GM04504 (cell line): ENCODE data around the gene ATG16L2.
A peak's percentile ranks its signal among the peaks of the same experiment; 100 is the strongest.

Experiments used
- DNase-seq: peaks from one replicate; pipeline ENCODE4 v3.0.0-alpha.2; 2012; ENCODE audit warnings: low read depth

The ATG16L2 gene

DNA sequence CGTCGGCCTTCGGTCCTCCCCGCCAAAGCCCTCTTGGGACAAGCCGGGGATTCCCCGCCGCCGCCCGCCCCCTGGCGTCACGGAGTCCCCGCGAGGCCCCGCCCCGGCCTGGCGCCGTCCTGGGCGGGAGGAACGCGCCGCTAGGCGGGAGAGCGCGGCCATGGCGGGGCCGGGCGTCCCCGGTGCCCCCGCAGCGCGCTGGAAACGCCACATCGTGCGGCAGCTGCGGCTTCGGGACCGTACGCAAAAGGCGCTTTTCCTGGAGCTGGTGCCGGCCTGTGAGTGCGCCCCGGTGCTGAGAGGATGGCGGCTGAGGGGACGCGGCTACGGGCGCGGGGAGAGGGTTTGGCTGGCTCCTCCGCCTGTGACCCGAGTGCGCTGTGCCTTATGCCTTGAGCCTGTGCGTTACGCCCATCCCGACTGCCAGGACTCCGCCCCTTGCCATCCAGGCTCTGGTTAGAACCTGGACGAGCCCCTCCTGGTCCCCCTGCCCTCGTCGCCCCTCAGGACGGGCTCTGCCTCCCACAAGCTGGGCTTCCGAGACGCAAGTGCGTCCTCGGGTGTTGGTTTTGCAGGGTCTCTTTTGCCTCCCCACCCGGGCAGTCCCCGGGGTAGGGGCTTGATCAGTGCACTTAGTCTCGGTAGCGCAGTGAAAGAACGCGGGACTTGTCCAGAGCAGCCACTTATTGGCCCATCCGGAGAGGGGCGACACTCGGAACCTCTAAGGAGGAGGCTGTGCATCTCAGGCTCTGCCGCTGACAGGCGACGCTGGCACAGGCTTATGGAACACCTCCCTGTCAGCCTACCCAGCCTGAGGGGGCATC, at the start of gene ATG16L2:
Gene ATG16L2, plus strand, starts transcription at position 126 of the 824 bp plus-strand sequence. Its CDS starts 35 bp downstream, at position 161.
- DNase-seq = peak; percentile 74

DNA sequence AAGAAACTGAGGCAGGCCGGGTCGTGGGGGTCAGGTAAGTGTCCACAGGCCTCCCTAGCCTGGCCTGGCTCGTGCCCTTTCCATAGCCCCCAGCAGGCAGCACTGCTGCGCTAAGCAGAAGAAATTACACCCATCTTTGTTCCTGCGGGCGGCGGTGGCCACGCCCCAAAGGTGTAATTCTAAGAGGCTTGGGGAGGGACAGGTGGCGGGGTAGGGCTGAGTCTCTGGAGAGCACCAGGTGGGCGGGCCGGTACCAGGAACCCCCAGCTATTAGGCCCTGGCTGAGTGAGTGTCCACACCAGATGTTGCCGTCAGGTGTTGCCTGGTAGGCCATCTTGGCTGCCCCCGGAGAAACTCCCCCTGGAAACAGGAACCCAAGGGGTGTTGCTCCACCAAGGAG, 49.7 kb upstream of the ATG16L2 start:
- no peak for DNase-seq

DNA sequence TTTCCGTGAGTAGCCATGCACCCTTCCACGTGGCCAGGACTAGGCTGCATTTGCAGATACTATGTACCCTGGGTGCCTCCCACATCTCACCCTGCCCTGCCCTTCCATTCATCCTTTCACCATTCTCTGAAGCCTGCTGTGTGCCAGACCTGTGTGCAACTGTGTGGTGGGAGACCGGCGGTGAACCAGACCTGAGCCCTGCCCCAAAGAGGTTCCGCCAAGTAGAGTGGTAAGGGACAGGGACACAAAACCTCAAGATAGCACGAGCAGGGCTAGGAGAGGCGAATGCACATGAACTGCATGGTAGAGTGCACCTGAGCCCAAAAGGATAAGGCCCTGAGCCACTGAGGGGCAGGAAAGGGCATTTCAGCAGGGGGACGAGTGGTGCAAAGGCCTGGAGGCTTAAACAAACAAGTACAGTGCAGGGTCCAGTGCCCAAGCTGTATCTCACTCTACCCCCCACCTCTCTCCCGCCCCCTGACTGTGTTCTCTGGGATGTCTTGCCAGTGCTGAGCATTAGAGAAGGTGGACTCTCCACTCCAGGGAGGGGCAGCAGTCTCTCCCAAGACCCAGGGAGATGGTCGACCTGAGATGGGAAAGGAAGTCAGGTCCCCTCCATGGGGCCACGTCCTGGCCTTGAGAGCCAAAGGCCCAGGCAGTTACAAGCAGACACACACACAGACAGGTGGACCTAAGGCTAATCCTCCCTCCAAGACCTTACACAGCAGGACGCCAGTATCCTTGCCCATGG, 47.9 kb upstream of the ATG16L2 start:
- DNase-seq = no peak

DNA sequence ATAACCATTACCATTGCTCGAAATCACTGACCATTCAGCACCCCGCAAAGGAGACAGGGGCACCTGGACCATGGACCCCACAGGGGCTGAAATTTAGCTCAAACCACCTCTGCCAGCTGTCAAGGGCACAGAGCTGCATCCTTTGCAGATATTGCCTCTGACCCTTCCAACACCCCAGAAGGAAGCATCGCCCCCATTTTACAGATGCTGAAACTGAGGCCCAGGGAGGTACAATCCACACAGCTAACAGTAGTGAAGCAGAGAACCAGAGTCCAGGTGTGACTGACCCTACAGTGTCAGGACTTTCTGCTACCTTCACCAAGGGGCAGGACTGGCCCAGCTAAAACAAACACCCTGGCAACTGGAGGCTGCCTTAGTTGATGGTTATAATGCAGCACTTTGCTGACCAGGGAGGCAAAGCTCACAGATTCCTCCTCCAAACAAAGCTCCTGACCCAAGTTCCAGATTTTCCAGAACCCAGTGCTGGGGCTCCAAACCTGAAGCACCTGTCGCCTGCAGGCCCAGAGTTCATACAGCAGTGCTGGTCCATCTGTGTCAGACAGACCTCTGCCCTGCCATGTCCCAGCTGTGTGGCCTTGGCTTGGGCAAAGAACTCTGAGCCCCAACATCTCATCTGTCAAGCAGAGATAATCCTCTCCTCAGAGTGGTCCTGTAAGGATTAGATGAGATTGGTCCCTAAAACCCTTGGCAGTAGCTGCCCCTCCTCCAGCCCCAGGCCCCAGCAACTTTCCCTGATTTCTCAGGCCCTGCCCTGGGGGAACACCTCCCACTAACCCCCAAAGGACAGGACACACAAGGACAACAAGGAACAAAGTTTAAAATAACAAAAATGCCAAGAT, 46.8 kb upstream of the ATG16L2 start:
- DNase-seq = no peak

GRCh38 chr11:72768581-72768980, 45.6 kb upstream of the ATG16L2 start:
- no peak for DNase-seq

GRCh38 chr11:72769680-72770079, 44.5 kb upstream of the ATG16L2 start:
- no peak for DNase-seq

GRCh38 chr11:72770799-72771198, 43.4 kb upstream of the ATG16L2 start:
- no peak for DNase-seq

- no peak for DNase-seq
Observed at GRCh38 chr11:72771507-72771906, 42.7 kb upstream of the ATG16L2 start.

DNA sequence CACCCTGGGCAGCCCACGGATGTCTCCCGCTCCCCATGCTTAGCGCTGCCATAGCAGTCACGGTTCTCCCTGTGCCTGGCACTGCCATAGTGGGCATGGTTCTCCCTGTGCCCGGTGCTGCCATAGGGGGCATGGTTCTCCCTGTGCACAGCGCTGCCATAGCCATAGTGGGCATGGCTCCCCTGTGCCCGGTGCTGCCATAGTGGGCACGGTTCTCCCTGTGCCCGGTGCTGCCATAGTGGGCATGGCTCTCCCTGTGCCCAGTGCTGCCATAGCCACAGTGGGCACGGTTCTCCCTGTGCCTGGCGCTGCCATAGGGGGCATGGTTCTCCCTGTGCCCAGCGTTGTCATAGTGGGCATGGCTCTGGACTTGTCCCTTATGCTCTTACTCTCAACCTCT, 42.2 kb upstream of the ATG16L2 start:
- DNase-seq = no peak

DNA sequence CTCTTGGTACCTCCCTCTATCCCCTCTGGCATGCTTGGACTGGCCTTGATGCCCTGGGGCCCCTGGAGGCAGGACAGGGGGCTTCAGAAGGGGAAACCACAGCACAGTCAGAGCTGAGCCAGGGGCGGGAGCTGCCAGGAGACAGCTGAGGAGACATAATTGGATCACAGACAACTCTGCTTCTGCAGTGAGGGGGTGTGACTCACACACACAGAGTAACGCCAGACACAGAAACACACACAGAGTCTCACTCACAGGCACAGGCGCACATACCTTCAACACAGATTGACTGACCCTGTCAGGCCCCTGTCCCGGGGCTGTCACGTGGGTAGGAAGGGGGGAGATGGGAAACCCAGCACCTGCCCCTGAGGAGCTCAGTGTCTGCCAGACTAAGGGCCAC, 40.9 kb upstream of the ATG16L2 start:
- peak; percentile 70 for DNase-seq

GRCh38 chr11:72773696-72774095, 40.5 kb upstream of the ATG16L2 start:
- no peak for DNase-seq

- DNase-seq = no peak
Observed at GRCh38 chr11:72774499-72774898, 39.7 kb upstream of the ATG16L2 start.

GRCh38 chr11:72775288-72776110, 38.7 kb upstream of the ATG16L2 start:
- DNase-seq = no peak

DNA sequence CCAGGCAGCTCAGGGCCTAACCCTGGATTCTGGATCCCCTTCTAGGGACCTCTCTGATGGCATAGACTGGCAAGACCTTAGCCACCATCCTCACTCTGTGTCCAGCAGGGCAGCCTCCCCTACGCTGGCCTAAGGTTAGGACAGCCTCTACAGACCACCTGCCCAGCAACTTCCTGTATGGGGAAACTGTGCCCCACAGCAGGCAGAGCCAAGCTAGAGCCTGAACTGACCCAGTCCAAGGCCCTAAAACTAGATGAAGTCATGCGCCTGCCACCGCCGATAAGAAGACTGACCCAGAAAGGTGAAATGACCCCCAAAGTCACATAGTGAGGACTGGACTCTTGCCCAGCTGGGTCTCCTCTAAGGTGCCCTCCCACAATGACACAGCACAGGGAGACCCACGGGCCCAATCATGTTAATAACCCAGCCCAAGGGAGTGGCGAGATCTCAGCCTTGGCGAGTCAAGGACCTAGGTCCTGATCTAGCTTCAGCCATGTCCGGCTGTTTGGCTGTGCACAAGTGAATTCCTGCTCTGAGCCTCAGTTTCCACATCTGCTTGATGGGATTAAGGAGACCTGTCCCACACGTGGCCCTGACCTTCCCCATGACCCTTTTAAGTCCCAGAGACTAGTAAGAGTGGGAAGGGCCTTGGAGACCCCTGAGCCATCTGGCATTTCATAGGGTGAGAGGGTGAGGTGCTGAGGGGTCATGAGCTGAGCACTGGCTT, 37.9 kb upstream of the ATG16L2 start:
- no peak for DNase-seq

DNA sequence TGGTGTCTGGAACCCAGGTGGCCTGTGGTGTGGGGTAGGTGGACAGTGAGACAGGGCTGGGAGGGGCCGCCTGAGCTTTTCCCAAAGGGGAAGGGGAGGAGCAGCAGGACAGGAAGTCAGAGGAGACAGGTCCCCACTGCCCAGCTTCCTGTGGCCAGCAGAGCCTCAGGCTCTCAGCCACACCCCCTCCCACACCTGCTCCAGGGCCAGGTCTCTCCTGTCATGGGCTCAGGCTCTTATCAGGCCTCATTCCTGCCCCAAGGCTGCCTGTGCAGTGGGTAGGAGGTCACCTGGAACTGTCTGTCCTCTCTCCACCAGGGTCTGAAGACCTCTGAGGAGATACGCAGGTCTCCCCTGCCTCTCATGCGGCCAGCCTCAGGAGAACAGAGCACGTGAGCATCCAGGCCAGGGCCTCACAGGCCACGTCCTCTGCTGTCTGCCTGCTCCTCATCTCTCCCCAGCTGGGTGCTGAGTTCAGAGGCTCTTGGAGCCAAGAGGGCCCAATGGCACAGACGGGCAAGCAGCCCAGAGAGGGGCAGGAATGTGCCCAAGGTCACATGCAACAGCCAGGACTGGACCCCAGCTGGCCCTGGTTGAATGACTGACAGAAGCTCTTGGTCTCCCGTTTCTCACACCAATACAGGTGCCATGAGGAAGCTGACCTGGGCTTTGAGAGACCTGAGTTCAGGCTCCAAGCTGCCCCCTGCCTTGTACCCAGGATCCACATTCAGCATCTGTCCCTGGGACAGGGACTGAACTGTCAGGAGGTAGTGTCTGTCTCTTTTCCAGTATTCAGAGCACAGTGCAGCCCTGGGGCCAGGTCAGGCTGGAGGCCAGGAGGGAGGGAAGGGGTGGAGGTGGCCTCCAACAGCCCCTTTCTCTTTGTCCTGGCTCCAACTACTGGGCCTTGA, 37.1 kb upstream of the ATG16L2 start:
- no peak for DNase-seq

- no peak for DNase-seq
Observed at GRCh38 chr11:72777755-72778278, 36.4 kb upstream of the ATG16L2 start.

- no peak for DNase-seq
Observed at GRCh38 chr11:72778535-72779494, 35.4 kb upstream of the ATG16L2 start.

DNA sequence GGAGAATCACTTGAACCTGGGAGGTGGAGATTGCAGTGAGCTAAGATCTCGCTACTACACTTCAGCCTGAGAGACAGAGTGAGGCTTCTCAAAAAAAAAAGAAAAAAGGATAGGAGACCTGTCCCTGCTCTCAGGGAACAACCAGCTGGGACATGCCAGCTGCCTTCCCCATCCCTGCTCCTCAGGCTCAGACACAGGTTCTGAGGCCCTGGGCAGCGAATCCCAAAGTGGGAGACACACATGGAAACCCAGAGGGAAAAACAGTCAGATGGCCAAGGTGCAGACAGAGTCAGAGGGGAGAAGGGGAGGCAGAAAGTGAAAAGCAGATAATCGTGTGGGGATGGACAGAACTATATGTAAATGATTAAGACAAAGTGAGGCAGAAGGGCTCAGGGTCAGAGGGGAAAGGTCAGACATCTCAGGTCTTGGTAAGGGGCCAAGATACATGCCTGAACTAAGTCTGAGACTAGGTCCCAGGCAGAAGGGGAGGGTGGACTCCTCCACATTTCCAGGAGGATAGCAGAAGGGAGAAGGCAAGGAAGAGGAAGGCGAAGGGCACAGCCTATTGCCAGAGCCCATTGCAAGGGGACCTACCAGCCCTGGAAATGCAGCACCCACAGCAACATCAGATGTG, 34.6 kb upstream of the ATG16L2 start:
- DNase-seq = no peak
